Ovary (tissue), 3 donors: ENCODE measurements around the gene HIP1.

Source experiments
- EP300 ChIP-seq: sonication (generic); formaldehyde crosslinking; IDR thresholded peaks from one replicate; pipeline ENCODE4 v1.6.1; 2017; ENCODE audit warnings: antibody characterized with exemption
- POLR2A ChIP-seq: fragments of 450-650 bp; IDR thresholded peaks from one replicate; pipeline ENCODE4 v1.6.1; 2017; ENCODE audit warnings: antibody characterized with exemption, mild to moderate bottlenecking, moderate library complexity
- TF ChIP-seq, protein P1 (sequence below), 3 donors: fragments of 450-650 bp in 2 of 3; fragments of 200-600 bp in 1 of 3; IDR thresholded peaks; one replicate each; pipeline versions ENCODE4 v1.5.1 to v1.8.0; 2016 to 2022; ENCODE audit warnings: antibody characterized with exemption in 3 of 3, mild to moderate bottlenecking in 1 of 3
- donor health status: DM: no; HTN: no; CAD: no.

DNA sequence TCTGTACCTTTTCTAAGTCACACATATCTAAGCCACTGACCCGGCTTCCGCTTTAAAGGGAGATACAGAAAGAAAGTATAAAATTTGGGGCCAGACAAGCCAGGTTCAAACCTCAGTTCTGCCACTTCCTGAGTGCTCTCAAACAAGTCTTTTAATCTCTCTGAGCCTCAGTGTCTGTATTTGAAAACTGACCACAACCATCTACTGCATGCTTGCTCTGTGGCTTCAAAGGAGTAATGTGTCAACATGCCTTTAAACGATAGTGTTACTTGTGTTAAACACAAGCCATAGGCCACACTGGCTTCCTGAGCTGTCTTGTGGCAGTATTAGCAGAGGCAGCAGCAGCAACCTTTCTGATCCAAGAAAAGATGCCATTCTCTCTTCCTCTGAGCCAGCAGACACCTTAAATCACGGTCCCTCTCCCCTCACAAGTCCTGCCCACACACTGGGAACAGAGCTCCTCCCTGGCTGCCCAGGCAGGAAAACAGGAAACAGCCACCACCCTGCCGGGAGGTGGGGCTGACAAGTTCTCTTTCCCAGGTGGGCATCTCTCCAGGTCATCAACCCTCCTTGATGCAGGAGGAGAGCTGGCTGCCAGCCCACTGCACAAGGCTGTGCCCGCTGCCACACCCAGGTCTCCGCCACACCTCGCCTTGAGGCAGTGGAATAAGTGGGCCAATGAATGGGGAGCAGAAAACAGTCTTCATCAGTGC lies 10.7 kb downstream of the HIP1 start:
- TF ChIP-seq, protein P1, sequence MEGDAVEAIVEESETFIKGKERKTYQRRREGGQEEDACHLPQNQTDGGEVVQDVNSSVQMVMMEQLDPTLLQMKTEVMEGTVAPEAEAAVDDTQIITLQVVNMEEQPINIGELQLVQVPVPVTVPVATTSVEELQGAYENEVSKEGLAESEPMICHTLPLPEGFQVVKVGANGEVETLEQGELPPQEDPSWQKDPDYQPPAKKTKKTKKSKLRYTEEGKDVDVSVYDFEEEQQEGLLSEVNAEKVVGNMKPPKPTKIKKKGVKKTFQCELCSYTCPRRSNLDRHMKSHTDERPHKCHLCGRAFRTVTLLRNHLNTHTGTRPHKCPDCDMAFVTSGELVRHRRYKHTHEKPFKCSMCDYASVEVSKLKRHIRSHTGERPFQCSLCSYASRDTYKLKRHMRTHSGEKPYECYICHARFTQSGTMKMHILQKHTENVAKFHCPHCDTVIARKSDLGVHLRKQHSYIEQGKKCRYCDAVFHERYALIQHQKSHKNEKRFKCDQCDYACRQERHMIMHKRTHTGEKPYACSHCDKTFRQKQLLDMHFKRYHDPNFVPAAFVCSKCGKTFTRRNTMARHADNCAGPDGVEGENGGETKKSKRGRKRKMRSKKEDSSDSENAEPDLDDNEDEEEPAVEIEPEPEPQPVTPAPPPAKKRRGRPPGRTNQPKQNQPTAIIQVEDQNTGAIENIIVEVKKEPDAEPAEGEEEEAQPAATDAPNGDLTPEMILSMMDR (IDR thresholded peaks at IDR 0.05): no peak
- TF ChIP-seq EP300: no peak
- no peak for TF ChIP-seq POLR2A
